HepG2 (cell line): ENCODE measurements around the gene SACS. TPM values are rescaled to one million over a fixed set of nuclear protein-coding genes. Genes with fewer than 3 reads are reported as not detected.

Experiments used
- ATAC-seq: fragments of 200-7000 bp; cut with Tn5 transposase; 3 replicates; pipeline ENCODE4 v1.9.1; 2020; ENCODE audit warnings: mild to moderate bottlenecking, moderate library complexity
- BruUV-seq: library from RNA; stranded (reverse); fragments of 400-500 nt; replicated peaks from 2 replicates; lab custom pipeline; 2021; lab: Mats Ljungman, UMichigan
- CTCF ChIA-PET: fragments of 300-600 bp; formaldehyde crosslinking; extraction: SDS; loops from one replicate; lab custom pipeline; 2021; ENCODE audit warnings: low total read pairs, inconsistent platforms, low intra/inter-chr PET ratio; lab: Yijun Ruan, JAX
- POLR2A ChIA-PET: fragments of 350-600 bp; sonication (Branson Sonifier 250); formaldehyde crosslinking; loops from one replicate; lab custom pipeline; 2020; ENCODE audit warnings: antibody characterized with exemption, inconsistent platforms; lab: Yijun Ruan, JAX
- DNase-seq: peaks from one replicate; pipeline ENCODE4 v3.0.0-alpha.2; 2015; ENCODE audit warnings: low spot score
- FAIRE-seq: peaks from 3 replicates; lab custom pipeline; 2011; peaks lifted over from hg19 to GRCh38; lab: Jason Lieb, UNC
- H2AFZ ChIP-seq: one replicate; pipeline ENCODE4 v1.6.1; 2011; ENCODE audit warnings: low read length, inconsistent platforms
- H3K27ac ChIP-seq: fragments of 300-600 bp; 3 replicates; pipeline ENCODE4 v1.8.0; 2011; ENCODE audit warnings: mixed run types, mild to moderate bottlenecking, mixed read lengths, low read length, inconsistent platforms; ENCODE audit not compliant: insufficient read depth; ENCODE audit errors: extremely low read length
- H3K27me3 ChIP-seq, 2 experiments: fragments of 200-600 bp in 1 of 2; 2 replicates in 1 of 2; 3 replicates in 1 of 2; pipeline versions ENCODE4 v1.6.0 to v1.8.0; 2011; ENCODE audit warnings: low read length in 2 of 2, mild to moderate bottlenecking in 2 of 2, moderate library complexity in 2 of 2, inconsistent platforms in 1 of 2; ENCODE audit not compliant: insufficient read depth in 2 of 2, control insufficient read depth in 1 of 2
- H3K36me3 ChIP-seq, 2 experiments: fragments of 200-600 bp in 1 of 2; replicated peaks in 1 of 2; 2 replicates in 1 of 2; 3 replicates in 1 of 2; pipeline versions ENCODE4 v1.5.1 to v1.8.0; 2011; ENCODE audit warnings: low read length in 2 of 2, inconsistent platforms in 1 of 2; ENCODE audit not compliant: insufficient read depth in 2 of 2, control insufficient read depth in 1 of 2
- H3K4me1 ChIP-seq: 2 replicates; pipeline ENCODE4 v1.5.1; 2012; ENCODE audit warnings: low read length, inconsistent platforms; ENCODE audit not compliant: insufficient read depth
- H3K4me2 ChIP-seq: 2 replicates; pipeline ENCODE4 v1.6.0; 2011; ENCODE audit warnings: low read depth, low read length, inconsistent platforms
- H3K4me3 ChIP-seq, 3 experiments: fragments of 200-600 bp in 1 of 3; sonication (generic), shearing (Covaris generic) in 1 of 3; replicated peaks in 1 of 3; 2 replicates each; pipeline ENCODE4 v1.5.1; 2011 to 2016; ENCODE audit warnings: low read length in 3 of 3, inconsistent platforms in 2 of 3, low read depth in 2 of 3, mild to moderate bottlenecking in 2 of 3, control low read depth in 1 of 3, mixed read lengths in 1 of 3; ENCODE audit not compliant: insufficient read depth in 1 of 3
- H3K79me2 ChIP-seq: one replicate; pipeline ENCODE4 v1.6.1; 2011; ENCODE audit warnings: low read length, inconsistent platforms; ENCODE audit not compliant: insufficient read depth
- H3K9ac ChIP-seq: 2 replicates; pipeline ENCODE4 v1.6.0; 2011; ENCODE audit warnings: mild to moderate bottlenecking, low read depth, low read length, inconsistent platforms; ENCODE audit not compliant: insufficient read depth
- H3K9me3 ChIP-seq: 2 replicates; pipeline ENCODE4 v1.5.1; 2012; ENCODE audit warnings: mild to moderate bottlenecking, low read length
- H4K20me1 ChIP-seq: 2 replicates; pipeline ENCODE4 v1.6.0; 2011; ENCODE audit warnings: inconsistent platforms, mild to moderate bottlenecking, low read length, moderate library complexity; ENCODE audit not compliant: insufficient read depth
- ARHGAP35 ChIP-seq: sonication (generic); formaldehyde crosslinking; IDR thresholded peaks from 2 replicates; pipeline ENCODE4 v1.9.0; 2022; ENCODE audit warnings: mild to moderate bottlenecking, inconsistent platforms, moderate library complexity, missing genetic modification reagents, borderline replicate concordance
- ARNTL ChIP-seq: sonication (generic); formaldehyde crosslinking; IDR thresholded peaks from 2 replicates; pipeline ENCODE4 v1.4.0; 2020; ENCODE audit warnings: mild to moderate bottlenecking, missing genetic modification reagents
- CC2D1A ChIP-seq: sonication (generic); formaldehyde crosslinking; IDR thresholded peaks from 2 replicates; pipeline ENCODE4 v1.8.1; 2023; ENCODE audit warnings: mild to moderate bottlenecking, missing genetic modification reagents
- CEBPB ChIP-seq: IDR thresholded peaks from 2 replicates; pipeline ENCODE4 v1.6.1; 2011; ENCODE audit warnings: low read depth, low read length, improper control_type of control experiment, borderline replicate concordance
- RAD21 ChIP-seq: fragments of 450-650 bp; formaldehyde crosslinking; IDR thresholded peaks from 2 replicates; pipeline ENCODE4 v1.5.0; 2020; ENCODE audit warnings: mild to moderate bottlenecking
- TOPORS ChIP-seq: sonication (generic); formaldehyde crosslinking; IDR thresholded peaks from 2 replicates; pipeline ENCODE4 v1.8.0; 2023; ENCODE audit warnings: mild to moderate bottlenecking, missing genetic modification reagents
- XBP1 ChIP-seq: sonication (generic); formaldehyde crosslinking; IDR thresholded peaks from 2 replicates; pipeline ENCODE4 v1.5.0; 2020; ENCODE audit warnings: missing genetic modification reagents
- ZFY ChIP-seq: sonication (generic); formaldehyde crosslinking; IDR thresholded peaks from 2 replicates; pipeline ENCODE4 v1.4.0; 2020; ENCODE audit warnings: missing genetic modification reagents
- ZMAT5 ChIP-seq: sonication (generic); formaldehyde crosslinking; IDR thresholded peaks from 2 replicates; pipeline ENCODE4 v1.5.0; 2020; ENCODE audit warnings: mild to moderate bottlenecking, low read depth, missing genetic modification reagents, borderline replicate concordance
- ZNF432 ChIP-seq: sonication (generic); formaldehyde crosslinking; IDR thresholded peaks from 2 replicates; pipeline ENCODE4 v1.5.0; 2020; ENCODE audit warnings: missing genetic modification reagents, mild to moderate bottlenecking, borderline replicate concordance
- ZNF510 ChIP-seq: sonication (generic); formaldehyde crosslinking; IDR thresholded peaks from 2 replicates; pipeline ENCODE4 v1.4.0; 2020; ENCODE audit warnings: low read depth, mild to moderate bottlenecking, missing genetic modification reagents
- ZNF546 ChIP-seq: sonication (generic); formaldehyde crosslinking; conservative IDR thresholded peaks from 2 replicates; pipeline ENCODE4 v1.8.1; 2023; ENCODE audit warnings: mild to moderate bottlenecking, missing genetic modification reagents
- ZNF670 ChIP-seq: sonication (generic); formaldehyde crosslinking; IDR thresholded peaks from 2 replicates; pipeline ENCODE4 v1.8.0; 2022; ENCODE audit warnings: mild to moderate bottlenecking, missing genetic modification reagents, borderline replicate concordance
- ZNF761 ChIP-seq: sonication (generic); formaldehyde crosslinking; conservative IDR thresholded peaks from 2 replicates; pipeline ENCODE4 v1.4.0; 2020; ENCODE audit warnings: mild to moderate bottlenecking, missing genetic modification reagents
- WGBS: methylation state at CpG from one replicate; pipeline ENCODE4 v1.1.6; 2017; ENCODE audit warnings: low lambda C conversion rate; 5-methylcytosine and 5-hydroxymethylcytosine counted together
- in situ Hi-C: cut with HindIII; loops from 2 replicates; pipeline ENCODE4 v1.10.0; 2017; ENCODE audit warnings: low pct_unique_long_range_greater_than_20kb; ENCODE audit not compliant: extremely low pct_ligation_motif_present
- intact Hi-C: fragments of 100-400 bp; cut with micrococcal nuclease; formaldehyde crosslinking; loops from one replicate; pipeline ENCODE4 v1.10.0; 2022; ENCODE audit not compliant: unreplicated experiment
- polyA plus RNA-seq, 8 experiments: library from polyadenylated mRNA; depleted of rRNA in 3 of 8; stranded (reverse) in 7 of 8; unstranded in 1 of 8; fragments of >200 nt; fragmentation: Illumina TruSeq in 4 of 8; extraction: Trizol in 4 of 8; gene quantifications; 2 replicates each; pipeline versions ENCODE4 v1.2.1 to v1.2.3, GENCODE V29; 2011 to 2016; ENCODE audit warnings: low read depth in 4 of 8, missing spikeins in 1 of 8, mixed read lengths in 1 of 8; ENCODE audit not compliant: insufficient read depth in 1 of 8
- total RNA-seq, 5 experiments: library from RNA; depleted of rRNA; stranded (reverse); fragments of >200 nt; fragmentation: Illumina TruSeq; extraction: Trizol; gene quantifications; 2 replicates each; pipeline ENCODE4 v1.2.3, GENCODE V29; 2016; ENCODE audit warnings: low read depth in 1 of 5
- TF ChIP-seq, protein P1 (sequence below): sonication (generic); formaldehyde crosslinking; IDR thresholded peaks from 2 replicates; pipeline ENCODE4 v1.5.1; 2020; ENCODE audit warnings: mild to moderate bottlenecking, missing genetic modification reagents, borderline replicate concordance
- TF ChIP-seq, protein P2 (sequence below): sonication (generic); formaldehyde crosslinking; IDR thresholded peaks from 2 replicates; pipeline ENCODE4 v1.4.0; 2020; ENCODE audit warnings: mild to moderate bottlenecking, missing genetic modification reagents

Gene SACS
- total and polyA plus RNA-seq, 2 of the 13 experiments (the other 11 are each of a cell fraction or from before 2014, with no cell fraction given) = 4.0 to 15.7 TPM

DNA sequence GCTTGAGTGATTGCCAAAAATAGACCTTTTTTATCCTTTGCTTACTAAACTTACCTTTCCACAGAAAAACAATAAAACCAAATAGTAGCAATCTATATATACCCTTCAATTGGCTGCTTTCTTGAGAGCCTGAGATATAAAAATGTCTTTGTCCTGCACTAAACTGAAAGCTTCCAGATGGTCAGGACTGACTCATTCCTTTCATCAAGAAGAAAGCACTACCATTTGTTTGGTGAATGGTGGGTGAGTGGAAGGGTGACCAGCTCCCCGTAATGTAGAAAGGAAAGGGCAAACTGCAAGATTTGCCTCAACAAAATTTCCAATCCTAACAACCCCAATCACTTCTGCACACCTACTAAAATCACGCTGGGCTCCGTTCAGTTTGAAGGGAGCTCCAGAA, 67.8 kb downstream of the SACS start:
- CTCF ChIA-PET = no interaction called here
- 100% methylated on average over 3 of the region's 3 CpGs for whole genome bisulfite sequencing
- intact Hi-C loops (no loop called here), in situ Hi-C loops (no loop called here)
- H3K27me3 ChIP-seq = no peaks in the 10 kb centered on the region
- H2AFZ ChIP-seq = no peak overlapping the region
- no peak overlapping the region for H3K27ac ChIP-seq
- POLR2A ChIA-PET = no interaction called here
- no peak for FAIRE-seq
- no peak overlapping the region for H3K9ac ChIP-seq
- no peaks in the 10 kb centered on the region for H4K20me1 ChIP-seq
- H3K4me3 ChIP-seq = no peak overlapping the region
- BruUV-seq = no TSS peak
- DNase-seq = no peak
- no peaks in the 10 kb centered on the region for H3K9me3 ChIP-seq
- no peak for ATAC-seq
- no peak overlapping the region for H3K4me2 ChIP-seq
- no peaks in the 10 kb centered on the region for H3K4me1 ChIP-seq
- H3K79me2 ChIP-seq = no peaks in the 10 kb centered on the region
- peaks cover 5 to 42% of the 10 kb centered on the region in 2 experiments for H3K36me3 ChIP-seq
- TF ChIP-seq RAD21 (no peak), TOPORS (no peak), ZNF670 (CRISPR knock-in tag) (no peak), CEBPB (no peak), ARNTL (CRISPR knock-in tag) (no peak), ZNF432 (CRISPR knock-in tag) (no peak), ARHGAP35 (CRISPR knock-in tag) (no peak), ZMAT5 (CRISPR knock-in tag) (no peak), CC2D1A (CRISPR knock-in tag) (no peak), ZNF761 (CRISPR knock-in tag) (no peak), ZNF510 (no peak), ZNF546 (CRISPR knock-in tag) (no peak), XBP1 (no peak), ZFY (CRISPR knock-in tag) (no peak)
- TF ChIP-seq, protein P1, sequence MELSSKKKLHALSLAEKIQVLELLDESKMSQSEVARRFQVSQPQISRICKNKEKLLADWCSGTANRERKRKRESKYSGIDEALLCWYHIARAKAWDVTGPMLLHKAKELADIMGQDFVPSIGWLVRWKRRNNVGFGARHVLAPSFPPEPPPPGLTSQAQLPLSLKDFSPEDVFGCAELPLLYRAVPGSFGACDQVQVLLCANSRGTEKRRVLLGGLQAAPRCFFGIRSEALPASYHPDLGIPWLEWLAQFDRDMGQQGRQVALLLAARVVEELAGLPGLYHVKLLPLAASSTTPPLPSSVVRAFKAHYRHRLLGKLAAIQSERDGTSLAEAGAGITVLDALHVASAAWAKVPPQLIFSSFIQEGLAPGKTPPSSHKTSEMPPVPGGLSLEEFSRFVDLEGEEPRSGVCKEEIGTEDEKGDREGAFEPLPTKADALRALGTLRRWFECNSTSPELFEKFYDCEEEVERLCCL (CRISPR knock-in tag) = no peak
- TF ChIP-seq, protein P2, sequence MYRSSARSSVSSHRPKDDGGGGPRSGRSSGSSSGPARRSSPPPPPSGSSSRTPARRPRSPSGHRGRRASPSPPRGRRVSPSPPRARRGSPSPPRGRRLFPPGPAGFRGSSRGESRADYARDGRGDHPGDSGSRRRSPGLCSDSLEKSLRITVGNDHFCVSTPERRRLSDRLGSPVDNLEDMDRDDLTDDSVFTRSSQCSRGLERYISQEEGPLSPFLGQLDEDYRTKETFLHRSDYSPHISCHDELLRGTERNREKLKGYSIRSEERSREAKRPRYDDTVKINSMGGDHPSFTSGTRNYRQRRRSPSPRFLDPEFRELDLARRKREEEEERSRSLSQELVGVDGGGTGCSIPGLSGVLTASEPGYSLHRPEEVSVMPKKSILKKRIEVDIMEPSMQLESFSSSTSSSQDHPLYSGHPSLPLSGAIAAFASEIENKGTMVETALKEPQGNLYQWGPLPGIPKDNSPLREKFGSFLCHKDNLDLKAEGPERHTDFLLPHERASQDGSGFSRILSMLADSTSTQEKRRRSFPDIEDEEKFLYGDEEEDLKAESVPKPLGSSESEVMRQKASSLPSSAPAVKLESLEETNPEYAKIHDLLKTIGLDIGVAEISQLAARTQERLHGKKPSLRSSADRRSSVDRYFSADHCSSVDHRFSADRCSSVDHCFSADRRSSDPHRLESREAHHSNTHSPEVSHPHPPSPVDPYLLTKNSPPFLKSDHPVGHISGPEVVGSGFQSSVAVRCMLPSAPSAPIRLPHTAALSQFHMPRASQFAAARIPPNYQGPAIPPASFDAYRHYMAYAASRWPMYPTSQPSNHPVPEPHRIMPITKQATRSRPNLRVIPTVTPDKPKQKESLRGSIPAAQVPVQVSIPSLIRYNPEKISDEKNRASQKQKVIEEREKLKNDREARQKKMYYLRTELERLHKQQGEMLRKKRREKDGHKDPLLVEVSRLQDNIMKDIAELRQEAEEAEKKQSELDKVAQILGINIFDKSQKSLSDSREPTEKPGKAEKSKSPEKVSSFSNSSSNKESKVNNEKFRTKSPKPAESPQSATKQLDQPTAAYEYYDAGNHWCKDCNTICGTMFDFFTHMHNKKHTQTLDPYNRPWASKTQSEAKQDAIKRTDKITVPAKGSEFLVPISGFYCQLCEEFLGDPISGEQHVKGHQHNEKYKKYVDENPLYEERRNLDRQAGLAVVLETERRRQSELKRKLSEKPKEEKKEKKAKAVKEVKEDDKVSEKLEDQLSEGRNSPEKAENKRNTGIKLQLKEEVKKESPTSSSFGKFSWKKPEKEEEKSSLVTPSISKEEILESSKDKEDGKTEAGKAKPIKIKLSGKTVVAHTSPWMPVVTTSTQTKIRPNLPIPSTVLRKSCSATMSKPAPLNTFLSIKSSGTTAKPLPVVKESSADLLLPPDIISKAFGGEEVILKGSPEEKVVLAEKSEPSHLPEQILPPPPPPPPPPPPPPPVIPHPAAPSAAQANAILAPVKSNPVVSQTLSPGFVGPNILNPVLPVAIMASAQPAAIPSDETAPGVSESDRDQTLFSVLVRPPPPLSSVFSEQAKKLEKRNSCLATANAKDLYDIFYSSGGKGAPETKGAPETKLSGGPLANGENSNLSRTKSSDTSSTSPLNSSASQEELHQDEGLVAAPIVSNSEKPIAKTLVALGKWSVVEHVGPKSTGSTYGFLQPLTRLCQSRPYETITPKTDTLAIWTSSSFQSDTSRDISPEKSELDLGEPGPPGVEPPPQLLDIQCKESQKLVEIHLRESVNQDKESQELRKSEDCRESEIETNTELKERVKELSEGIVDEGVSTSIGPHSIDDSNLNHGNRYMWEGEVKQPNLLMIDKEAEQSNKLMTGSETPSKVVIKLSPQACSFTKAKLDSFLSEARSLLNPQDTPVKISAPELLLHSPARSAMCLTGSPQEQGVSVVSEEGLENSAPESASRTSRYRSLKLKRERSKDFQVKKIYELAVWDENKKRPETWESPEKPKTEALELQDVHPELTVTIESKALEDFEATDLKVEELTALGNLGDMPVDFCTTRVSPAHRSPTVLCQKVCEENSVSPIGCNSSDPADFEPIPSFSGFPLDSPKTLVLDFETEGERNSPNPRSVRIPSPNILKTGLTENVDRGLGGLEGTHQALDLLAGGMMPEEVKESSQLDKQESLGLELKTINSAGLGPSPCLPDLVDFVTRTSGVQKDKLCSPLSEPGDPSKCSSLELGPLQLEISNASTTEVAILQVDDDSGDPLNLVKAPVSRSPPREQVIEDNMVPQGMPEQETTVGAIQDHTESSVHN (CRISPR knock-in tag) = no peak
